ENCODE measurements around the gene MLF2. TPM values are rescaled to one million over a fixed set of nuclear protein-coding genes. Genes with fewer than 3 reads are reported as not detected.
"Not testable (repeated sequence)": the region's sequence is repeated elsewhere in the genome, so short reads cannot be mapped to it uniquely, and the experiment has no call there.

Gene MLF2
- polyA plus RNA-seq, 2 of the 4 experiments (the other 2 are of a cell fraction): 295 to 302 TPM

DNA sequence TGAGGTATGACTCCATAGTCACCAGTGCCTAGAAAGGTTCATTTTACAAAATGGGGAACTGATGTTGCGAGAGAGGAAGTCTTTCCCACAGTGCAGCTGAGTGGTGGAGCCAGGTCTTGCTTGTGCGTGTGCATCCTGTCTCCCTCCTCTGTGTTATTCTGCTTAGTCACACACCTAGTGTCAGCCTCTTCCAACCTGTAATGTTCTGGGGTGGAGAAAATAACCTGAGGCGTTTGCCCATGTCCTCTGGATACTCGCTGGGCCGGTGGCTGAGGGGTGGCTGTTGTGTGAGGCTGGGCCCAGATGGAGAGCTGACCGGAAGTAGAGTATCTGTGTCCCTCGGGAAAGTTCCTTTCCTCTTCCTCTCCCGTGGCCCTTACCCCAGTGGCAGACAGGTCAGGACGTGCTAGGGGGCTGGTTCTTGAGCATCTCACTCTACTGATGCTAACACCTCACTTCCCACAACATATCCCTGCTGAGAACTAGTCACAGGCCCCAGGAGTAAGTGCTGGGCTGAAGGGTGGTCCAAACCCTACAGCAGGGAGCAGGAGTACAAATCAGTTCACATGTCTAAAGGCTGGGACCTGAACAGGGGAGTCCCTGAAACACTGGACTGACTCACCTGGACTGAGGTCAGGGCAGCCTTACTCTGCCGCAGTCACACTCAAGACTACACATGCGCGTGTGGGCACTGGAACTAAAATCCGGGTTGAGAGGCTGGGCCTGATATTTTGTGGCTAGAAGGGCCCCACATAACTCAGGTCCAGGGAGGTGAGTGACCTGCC, 7.0 kb downstream of the MLF2 start:
- TF ChIP-seq, protein P1, sequence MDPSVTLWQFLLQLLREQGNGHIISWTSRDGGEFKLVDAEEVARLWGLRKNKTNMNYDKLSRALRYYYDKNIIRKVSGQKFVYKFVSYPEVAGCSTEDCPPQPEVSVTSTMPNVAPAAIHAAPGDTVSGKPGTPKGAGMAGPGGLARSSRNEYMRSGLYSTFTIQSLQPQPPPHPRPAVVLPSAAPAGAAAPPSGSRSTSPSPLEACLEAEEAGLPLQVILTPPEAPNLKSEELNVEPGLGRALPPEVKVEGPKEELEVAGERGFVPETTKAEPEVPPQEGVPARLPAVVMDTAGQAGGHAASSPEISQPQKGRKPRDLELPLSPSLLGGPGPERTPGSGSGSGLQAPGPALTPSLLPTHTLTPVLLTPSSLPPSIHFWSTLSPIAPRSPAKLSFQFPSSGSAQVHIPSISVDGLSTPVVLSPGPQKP (IDR thresholded peaks at IDR 0.05; ENCODE audit: low read depth, low read length): no peak
- TF ChIP-seq KDM1A (IDR thresholded peaks at IDR 0.05; ENCODE audit: low read depth) (no peak), JUN (IDR thresholded peaks at IDR 0.05) (peak in 1 of 2 experiments; percentile 10; a peak in 1 of 5 replicates)
- Histone ChIP-seq H3K27ac (no peak overlapping the region), H3K4me1 (0 out of 3 replicates have a peak, but pooled peaks cover 4% of the 10 kb centered on the region), H3K9me3 (no peaks in the 10 kb centered on the region), H3K4me3 (no peak overlapping the region), H3K4me2 (no peak overlapping the region)
- ATAC-seq (peak; percentile 25 to 49; a peak in 3 of 6 replicates), DNase-seq (ENCODE audit: low read depth in 1 of 2, low spot score in 1 of 2) (no peak), FAIRE-seq (no peak)
- CTCF ChIA-PET: interaction anchor here (1.0 to 4.5 kb wide), 8 partner anchors 7 to 90 kb away, joined by 3 to 36 read pairs (median 6); partner anchors contain the start of genes MLF2 and PTMS
- 81% methylated on average over 13 of the region's 13 CpGs for WGBS (ENCODE audit: missing lambda C conversion rate)
- POLR2A ChIA-PET: no interaction called here

DNA sequence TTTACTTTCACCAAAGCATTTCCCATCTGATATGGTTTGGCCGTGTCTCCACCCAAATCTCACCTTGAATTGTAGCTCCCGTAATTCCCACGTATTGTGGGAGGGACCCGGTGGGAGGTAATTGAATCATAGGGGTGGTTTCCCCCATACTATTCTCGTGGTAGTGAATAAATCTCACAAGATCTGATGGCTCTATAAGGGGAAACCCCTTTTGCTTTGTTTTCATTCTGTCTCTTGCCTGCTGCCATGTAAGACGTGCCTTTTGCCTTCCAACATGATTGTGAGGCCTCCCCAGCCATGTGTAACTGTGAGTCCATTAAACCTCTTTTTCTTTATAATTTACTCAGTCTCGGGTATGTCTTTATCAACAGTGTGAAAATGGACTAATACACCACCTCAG, 9.6 kb downstream of the MLF2 start:
- FAIRE-seq; H3K27ac ChIP-seq; H3K4me3 ChIP-seq; H3K9me3 ChIP-seq; H3K4me1 ChIP-seq; ATAC-seq; H3K4me2 ChIP-seq; DNase-seq (ENCODE audit: low read depth in 1 of 2, low spot score in 1 of 2): not testable (repeated sequence)
- ChIA-PET POLR2A (interaction anchor here (1.8 kb wide), 1 partner anchor 10 kb away, joined by 7 read pairs; the partner anchor contains the start of gene MLF2), CTCF (interaction anchor here (1.1 to 4.5 kb wide), 3 partner anchors 10 to 82 kb away, joined by 3 to 36 read pairs (median 17); partner anchors contain the start of gene MLF2)
- 63% methylated on average over 7 of the region's 7 CpGs for WGBS (ENCODE audit: missing lambda C conversion rate)

DNA sequence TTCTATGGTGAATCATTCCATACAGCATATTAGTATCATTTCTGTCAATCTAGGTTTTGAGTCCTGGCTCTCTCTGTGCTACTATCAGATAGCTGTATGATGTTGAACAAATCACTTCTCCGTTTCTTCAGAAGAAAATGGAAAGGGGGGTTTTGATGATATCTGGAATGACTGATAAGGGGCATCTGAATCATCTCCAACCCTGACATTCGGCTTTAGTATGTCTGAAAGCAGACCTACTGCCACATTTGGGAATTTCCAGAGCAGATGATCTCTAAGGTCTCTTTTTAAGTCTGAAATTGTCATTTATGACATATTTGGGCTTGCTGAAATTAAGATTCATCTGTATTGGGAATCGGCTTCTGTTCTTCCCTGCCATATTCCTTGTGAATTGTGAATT, 10.1 kb downstream of the MLF2 start:
- H3K27ac ChIP-seq: no peak overlapping the region
- no peak for FAIRE-seq
- no peak for TF ChIP-seq KDM1A (IDR thresholded peaks at IDR 0.05; ENCODE audit: low read depth)
- TF ChIP-seq MAFK (IDR thresholded peaks at IDR 0.05; ENCODE audit: partially characterized antibody): no peak

DNA sequence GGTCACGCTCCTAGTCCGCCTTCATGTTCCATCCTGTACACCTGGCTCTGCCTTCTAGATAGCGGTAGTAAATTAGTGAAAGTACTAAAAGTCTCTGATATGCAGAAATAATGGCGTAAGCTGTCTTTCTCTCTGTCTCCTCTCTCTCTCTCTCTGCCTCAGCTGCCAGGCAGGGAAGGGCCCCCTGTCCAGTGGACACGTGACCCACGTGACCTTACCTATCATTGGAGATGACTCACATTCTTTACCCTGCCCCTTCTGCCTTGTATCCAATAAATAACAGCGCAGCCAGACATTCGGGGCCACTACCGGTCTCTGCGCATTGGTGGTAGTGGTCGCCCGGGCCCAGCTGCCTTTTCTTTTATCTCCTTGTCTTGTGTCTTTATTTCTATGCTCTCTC, 10.9 kb downstream of the MLF2 start:
- H3K4me2 ChIP-seq; H3K4me3 ChIP-seq; DNase-seq (ENCODE audit: low read depth in 1 of 2, low spot score in 1 of 2); FAIRE-seq; POLR2A ChIA-PET; H3K9me3 ChIP-seq; H3K4me1 ChIP-seq; ATAC-seq; H3K27ac ChIP-seq: not testable (repeated sequence)
- CTCF ChIA-PET: interaction anchor here (1.1 to 4.5 kb wide), 3 partner anchors 8 to 24 kb away, joined by 3 to 36 read pairs (median 3); partner anchors contain the start of gene MLF2
- 87% methylated on average over 12 of the region's 12 CpGs for WGBS (ENCODE audit: missing lambda C conversion rate)

More for the DNA sequence above, 10.1 kb downstream of the MLF2 start:
- ATAC-seq (no peak), DNase-seq (ENCODE audit: low read depth in 1 of 2, low spot score in 1 of 2) (no peak)
- no peak overlapping the region for H3K4me3 ChIP-seq
- ChIA-PET CTCF (interaction anchor here (1.1 to 4.5 kb wide), 4 partner anchors 9 to 82 kb away, joined by 3 to 36 read pairs (median 10); partner anchors contain the start of gene MLF2), POLR2A (no interaction called here)
- H3K4me2 ChIP-seq: no peak overlapping the region
- H3K9me3 ChIP-seq: no peaks in the 10 kb centered on the region
- 0 out of 3 replicates have a peak, but pooled peaks cover 4% of the 10 kb centered on the region for H3K4me1 ChIP-seq
- WGBS (ENCODE audit: missing lambda C conversion rate): 72% methylated on average over 3 of the region's 3 CpGs

DNA sequence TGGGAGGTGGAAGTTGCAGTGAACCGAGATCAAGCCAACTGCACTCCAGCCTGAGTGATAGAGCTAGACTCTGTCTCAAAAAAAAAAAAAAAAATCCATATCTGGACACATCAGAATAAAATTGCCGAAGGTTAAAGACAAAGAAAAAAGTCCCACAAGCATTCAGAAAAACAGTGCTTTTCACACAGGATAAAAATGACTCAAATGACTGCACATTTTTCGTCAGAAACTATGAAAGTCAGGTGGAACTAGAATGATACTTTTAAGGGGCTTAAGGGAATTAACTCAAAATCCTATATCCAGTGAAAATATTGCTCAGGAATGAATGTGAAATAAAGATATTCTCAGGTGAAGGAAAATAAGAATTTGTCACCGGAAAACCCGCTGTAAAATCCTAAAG, 16.2 kb downstream of the MLF2 start:
- FAIRE-seq (no peak), DNase-seq (ENCODE audit: low read depth in 1 of 2, low spot score in 1 of 2) (no peak), ATAC-seq (no peak)
- CTCF ChIA-PET: interaction anchor here (0.6 to 7.7 kb wide), 16 partner anchors 8 to 491 kb away, joined by 3 to 50 read pairs (median 10); partner anchors contain the start of genes GPR162, MLF2 and PTMS
- TF ChIP-seq JUN (IDR thresholded peaks at IDR 0.05) (no peak), FOXS1 (CRISPR knock-in tag; IDR thresholded peaks at IDR 0.05) (no peak), HDAC2 (IDR thresholded peaks at IDR 0.05) (no peak), CEBPB (IDR thresholded peaks at IDR 0.05) (no peak), ZC3H11A (IDR thresholded peaks at IDR 0.05) (no peak), CBX8 (IDR thresholded peaks at IDR 0.05) (no peak), SMC3 (IDR thresholded peaks at IDR 0.05) (no peak), EHF (CRISPR knock-in tag; IDR thresholded peaks at IDR 0.05) (no peak), HOXA7 (CRISPR knock-in tag; IDR thresholded peaks at IDR 0.05) (no peak), TFCP2L1 (CRISPR knock-in tag; IDR thresholded peaks at IDR 0.05) (no peak)
- TF ChIP-seq, protein P2, sequence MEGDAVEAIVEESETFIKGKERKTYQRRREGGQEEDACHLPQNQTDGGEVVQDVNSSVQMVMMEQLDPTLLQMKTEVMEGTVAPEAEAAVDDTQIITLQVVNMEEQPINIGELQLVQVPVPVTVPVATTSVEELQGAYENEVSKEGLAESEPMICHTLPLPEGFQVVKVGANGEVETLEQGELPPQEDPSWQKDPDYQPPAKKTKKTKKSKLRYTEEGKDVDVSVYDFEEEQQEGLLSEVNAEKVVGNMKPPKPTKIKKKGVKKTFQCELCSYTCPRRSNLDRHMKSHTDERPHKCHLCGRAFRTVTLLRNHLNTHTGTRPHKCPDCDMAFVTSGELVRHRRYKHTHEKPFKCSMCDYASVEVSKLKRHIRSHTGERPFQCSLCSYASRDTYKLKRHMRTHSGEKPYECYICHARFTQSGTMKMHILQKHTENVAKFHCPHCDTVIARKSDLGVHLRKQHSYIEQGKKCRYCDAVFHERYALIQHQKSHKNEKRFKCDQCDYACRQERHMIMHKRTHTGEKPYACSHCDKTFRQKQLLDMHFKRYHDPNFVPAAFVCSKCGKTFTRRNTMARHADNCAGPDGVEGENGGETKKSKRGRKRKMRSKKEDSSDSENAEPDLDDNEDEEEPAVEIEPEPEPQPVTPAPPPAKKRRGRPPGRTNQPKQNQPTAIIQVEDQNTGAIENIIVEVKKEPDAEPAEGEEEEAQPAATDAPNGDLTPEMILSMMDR (IDR thresholded peaks at IDR 0.05): no peak
- POLR2A ChIA-PET: interaction anchor here (1.4 to 1.7 kb wide), 2 partner anchors 16 to 30 kb away, joined by 3 to 7 read pairs; partner anchors contain the start of gene MLF2
- peak overlapping the region in 1 of 2 experiments; percentile 72; a peak in 1 of 6 replicates for H3K27ac ChIP-seq
- H3K4me1 ChIP-seq: peaks cover 6% of the 10 kb centered on the region
- no peaks in the 10 kb centered on the region for H3K9me3 ChIP-seq
- no peak overlapping the region for H3K4me2 ChIP-seq
- no peak overlapping the region for H3K4me3 ChIP-seq
- WGBS (ENCODE audit: missing lambda C conversion rate): 92% methylated on average over 5 of the region's 5 CpGs

Measured in A549 (cell line).